ENCODE data around the gene HYKK. TPM values are rescaled to one million over a fixed set of nuclear protein-coding genes. Genes with fewer than 3 reads are reported as not detected.

The HYKK gene
- polyA plus RNA-seq, 1 of the 3 experiments (the other 2 are of a cell fraction) = 2.2 TPM

DNA sequence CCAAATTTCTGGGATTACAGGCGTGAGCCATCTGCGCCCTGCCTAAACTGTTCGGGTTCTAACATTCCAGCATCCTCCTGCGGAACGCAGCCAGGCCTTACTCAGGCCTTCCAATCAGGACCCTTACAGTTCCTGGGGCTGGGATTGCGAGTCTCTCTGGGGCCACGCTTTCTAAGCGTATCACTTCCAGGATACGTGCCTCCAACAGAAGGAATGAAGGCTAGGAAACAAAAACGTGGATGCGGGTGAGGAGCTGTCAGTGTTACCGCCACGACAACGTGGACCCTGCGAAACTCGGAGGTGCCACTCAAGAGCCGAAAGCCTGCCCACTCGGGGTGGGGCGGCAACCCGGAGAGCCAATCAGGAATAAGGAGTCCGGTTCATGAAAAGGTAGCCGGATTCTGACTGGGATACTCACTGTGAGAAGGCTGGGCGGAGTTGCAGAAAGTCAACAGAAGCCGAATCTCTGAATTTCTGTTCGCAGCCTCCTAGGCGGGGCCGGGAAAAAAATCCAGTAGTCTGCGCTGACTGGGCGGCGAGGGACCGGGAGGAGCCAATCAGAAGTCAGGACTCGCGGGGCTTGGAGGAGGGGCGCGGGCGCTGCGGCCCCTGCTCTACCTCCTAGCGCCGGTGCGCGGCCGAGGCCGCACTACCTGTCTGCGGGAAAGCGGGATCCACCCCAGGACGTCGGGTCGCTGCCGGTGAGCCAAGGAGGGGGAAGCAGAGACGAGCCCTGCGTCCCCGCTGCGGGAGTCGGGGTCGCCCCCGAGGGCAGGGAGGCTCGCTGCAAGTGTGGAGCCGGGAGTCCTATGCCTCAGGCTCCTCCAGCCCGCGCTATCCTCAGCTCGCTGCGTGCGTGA is at the start of gene HYKK (continued):
- TF ChIP-seq, protein P1, sequence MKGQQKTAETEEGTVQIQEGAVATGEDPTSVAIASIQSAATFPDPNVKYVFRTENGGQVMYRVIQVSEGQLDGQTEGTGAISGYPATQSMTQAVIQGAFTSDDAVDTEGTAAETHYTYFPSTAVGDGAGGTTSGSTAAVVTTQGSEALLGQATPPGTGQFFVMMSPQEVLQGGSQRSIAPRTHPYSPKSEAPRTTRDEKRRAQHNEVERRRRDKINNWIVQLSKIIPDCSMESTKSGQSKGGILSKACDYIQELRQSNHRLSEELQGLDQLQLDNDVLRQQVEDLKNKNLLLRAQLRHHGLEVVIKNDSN (IDR thresholded peaks at IDR 0.05; ENCODE audit: borderline replicate concordance, low read depth) = no peak
- TF ChIP-seq GABPA (IDR thresholded peaks at IDR 0.05; ENCODE audit: low read depth) (no peak), NFIC (IDR thresholded peaks at IDR 0.05; ENCODE audit: borderline replicate concordance) (no peak), TCF12 (IDR thresholded peaks at IDR 0.05) (no peak)

DNA sequence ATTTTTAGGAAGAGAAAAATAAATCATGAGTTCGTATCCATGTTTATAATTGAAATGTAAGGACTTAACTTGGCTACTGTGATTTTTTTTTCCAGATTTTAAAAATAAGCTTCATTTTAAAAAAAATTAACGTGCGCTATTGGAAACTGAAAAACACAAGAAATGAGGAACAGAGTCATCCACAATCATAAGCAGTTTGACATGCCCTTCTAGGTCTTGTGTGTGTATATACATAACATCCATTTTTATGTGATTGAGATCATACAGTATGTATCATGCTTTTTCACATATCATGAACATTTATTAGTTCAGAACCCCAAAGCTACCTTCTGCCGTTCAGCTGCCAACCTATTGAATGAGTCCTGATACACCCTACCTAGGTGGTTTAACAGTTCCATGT is 46.6 kb upstream of the HYKK start:
- Histone ChIP-seq H2AFZ (ENCODE audit: low read depth) (no peak overlapping the region), H3K4me2 (no peak overlapping the region), H3K79me2 (ENCODE audit: insufficient read depth) (peaks cover 89% of the 10 kb centered on the region), H3K27ac (ENCODE audit: low read depth in 2 of 2, low read length in 1 of 2) (no peak overlapping the region; a peak in 1 of 4 replicates), H3K9ac (no peak overlapping the region), H3K27me3 (ENCODE audit: insufficient read depth) (no peaks in the 10 kb centered on the region), H3K9me3 (no peaks in the 10 kb centered on the region), H3K9me2 (no peaks in the 10 kb centered on the region), H3K4me1 (ENCODE audit: control insufficient read depth in 1 of 2, insufficient read depth in 2 of 2, low read depth in 1 of 2, low read length in 1 of 2) (peaks cover 16 to 21% of the 10 kb centered on the region in 2 experiments; a peak in 3 of 4 replicates), H3K4me3 (ENCODE audit: low read depth in 2 of 2, low read length in 1 of 2) (no peak overlapping the region), H3K36me3 (replicated peaks in 1 of 2; ENCODE audit: control insufficient read depth in 1 of 2, insufficient read depth in 2 of 2, low read length in 1 of 2) (peaks cover 28 to 31% of the 10 kb centered on the region in 2 experiments), H3F3A (replicated peaks; ENCODE audit: insufficient read depth) (peaks cover 26% of the 10 kb centered on the region), H4K20me1 (ENCODE audit: insufficient read depth) (peaks cover 80% of the 10 kb centered on the region)
- DNase-seq = no peak
- WGBS (ENCODE audit: low lambda C conversion rate) = 93% methylated on average over 4 of the region's 4 CpGs
- POLR2A ChIA-PET = no interaction called here
- no peak for TF ChIP-seq ELF1 (IDR thresholded peaks at IDR 0.05)
- TF ChIP-seq SMC3 (IDR thresholded peaks at IDR 0.05; ENCODE audit: low read depth, low read length) = no peak
- TF ChIP-seq FOXM1 (IDR thresholded peaks at IDR 0.05; ENCODE audit: low read depth) = no peak
- no peak for TF ChIP-seq POLR2AphosphoS5 (IDR thresholded peaks at IDR 0.05; ENCODE audit: low read depth, low read length)
- TF ChIP-seq NFIC (IDR thresholded peaks at IDR 0.05; ENCODE audit: borderline replicate concordance) = no peak
- no peak for TF ChIP-seq TEAD4 (IDR thresholded peaks at IDR 0.05; ENCODE audit: borderline replicate concordance, insufficient read depth)
- TF ChIP-seq EZH2phosphoT487 (IDR thresholded peaks at IDR 0.05; ENCODE audit: borderline replicate concordance, low read depth) = no peak
- no peak for TF ChIP-seq RXRA (IDR thresholded peaks at IDR 0.05; ENCODE audit: borderline replicate concordance, low read depth)
- no peak for TF ChIP-seq FOXJ3 (CRISPR knock-in tag; IDR thresholded peaks at IDR 0.05)
- no peak for TF ChIP-seq MEF2A (IDR thresholded peaks at IDR 0.05; ENCODE audit: borderline replicate concordance, low read depth)
- TF ChIP-seq CHD2 (IDR thresholded peaks at IDR 0.05; ENCODE audit: low read length, partially characterized antibody) = no peak
- no peak for TF ChIP-seq SIN3A (IDR thresholded peaks at IDR 0.05; ENCODE audit: borderline replicate concordance, low read depth, low read length)
- no peak for TF ChIP-seq MXI1 (IDR thresholded peaks at IDR 0.05; ENCODE audit: low read depth, low read length)
- CTCF ChIA-PET = interaction anchor here (0.6 to 1.1 kb wide), 3 partner anchors 22 to 550 kb away, joined by 3 read pairs; no protein-coding TSS in a partner anchor
